WTC11 (cell line): ENCODE results near the gene AHRR. TPM values are rescaled to one million over a fixed set of nuclear protein-coding genes. Genes with fewer than 3 reads are reported as not detected.

Experiments
- ATAC-seq: fragments of 200-7000 bp; cut with Tn5 transposase; 2 replicates; pipeline ENCODE4 v1.10.0; 2021; ENCODE audit warnings: mild to moderate bottlenecking, moderate library complexity
- CTCF ChIA-PET: fragments of 300-600 bp; sonication (Branson Sonifier 250); formaldehyde crosslinking; loops from one replicate; lab custom pipeline; 2021; ENCODE audit warnings: antibody characterized with exemption; lab: Charles Lee
- POLR2A ChIA-PET: fragments of 350-600 bp; sonication (Branson Sonifier 250); formaldehyde crosslinking; loops from one replicate; lab custom pipeline; 2021; ENCODE audit warnings: antibody characterized with exemption; lab: Charles Lee
- DNase-seq: peaks from one replicate; pipeline ENCODE4 v3.0.0; 2021; ENCODE audit warnings: low spot score
- H3K27ac Mint-ChIP-seq: 2 replicates; pipeline ENCODE4 v1.8.0; 2021; ENCODE audit warnings: mixed read lengths
- H3K27me3 Mint-ChIP-seq: 2 replicates; pipeline ENCODE4 v1.8.0; 2021; ENCODE audit warnings: low read depth, mild to moderate bottlenecking, moderate library complexity, mixed read lengths
- H3K36me3 Mint-ChIP-seq: 2 replicates; pipeline ENCODE4 v1.8.0; 2021; ENCODE audit warnings: mixed read lengths
- H3K4me1 Mint-ChIP-seq: 2 replicates; pipeline ENCODE4 v1.8.0; 2022; ENCODE audit warnings: mixed read lengths
- H3K4me3 Mint-ChIP-seq: 2 replicates; pipeline ENCODE4 v1.8.0; 2021; ENCODE audit warnings: mild to moderate bottlenecking, moderate library complexity, mixed read lengths
- H3K9me3 Mint-ChIP-seq: 2 replicates; pipeline ENCODE4 v1.8.0; 2021; ENCODE audit warnings: mixed read lengths
- ATF1 ChIP-seq: sonication (generic); formaldehyde crosslinking; IDR thresholded peaks from 2 replicates; pipeline ENCODE4 v1.8.1; 2023; ENCODE audit warnings: mild to moderate bottlenecking, moderate library complexity, missing genetic modification reagents
- CREB1 ChIP-seq: sonication (generic); formaldehyde crosslinking; IDR thresholded peaks from 2 replicates; pipeline ENCODE4 v1.8.0; 2023; ENCODE audit warnings: mild to moderate bottlenecking, missing genetic modification reagents
- CTCF ChIP-seq: fragments of 200-600 bp; IDR thresholded peaks from 2 replicates; pipeline ENCODE4 v1.8.0; 2022; ENCODE audit warnings: antibody characterized with exemption
- ESRRA ChIP-seq: sonication (generic); formaldehyde crosslinking; IDR thresholded peaks from 2 replicates; pipeline ENCODE4 v1.8.1; 2022; ENCODE audit warnings: mild to moderate bottlenecking, missing genetic modification reagents, borderline replicate concordance
- MAX ChIP-seq: sonication (generic); formaldehyde crosslinking; IDR thresholded peaks from 2 replicates; pipeline ENCODE4 v1.8.0; 2022; ENCODE audit warnings: mild to moderate bottlenecking, missing genetic modification reagents
- MYBL2 ChIP-seq: sonication (generic); formaldehyde crosslinking; IDR thresholded peaks from 2 replicates; pipeline ENCODE4 v1.8.1; 2023; ENCODE audit warnings: mild to moderate bottlenecking, moderate library complexity, missing genetic modification reagents
- SMAD4 ChIP-seq: sonication (generic); formaldehyde crosslinking; IDR thresholded peaks from 2 replicates; pipeline ENCODE4 v1.8.0; 2022; ENCODE audit warnings: mild to moderate bottlenecking, missing genetic modification reagents
- SP1 ChIP-seq: sonication (generic); formaldehyde crosslinking; conservative IDR thresholded peaks from 2 replicates; pipeline ENCODE4 v1.8.1; 2022; ENCODE audit warnings: missing genetic modification reagents
- TCF7 ChIP-seq: sonication (generic); formaldehyde crosslinking; IDR thresholded peaks from 2 replicates; pipeline ENCODE4 v1.8.0; 2022; ENCODE audit warnings: mild to moderate bottlenecking, low read depth, missing genetic modification reagents, moderate library complexity
- TEAD1 ChIP-seq: sonication (generic); formaldehyde crosslinking; IDR thresholded peaks from 2 replicates; pipeline ENCODE4 v1.8.0; 2022; ENCODE audit warnings: mild to moderate bottlenecking, missing genetic modification reagents
- USF2 ChIP-seq: sonication (generic); formaldehyde crosslinking; IDR thresholded peaks from 2 replicates; pipeline ENCODE4 v1.8.1; 2023; ENCODE audit warnings: mild to moderate bottlenecking, missing genetic modification reagents, moderate library complexity
- ZNF121 ChIP-seq: sonication (generic); formaldehyde crosslinking; IDR thresholded peaks from 2 replicates; pipeline ENCODE4 v1.8.0; 2023; ENCODE audit warnings: missing genetic modification reagents
- ZNF281 ChIP-seq: sonication (generic); formaldehyde crosslinking; IDR thresholded peaks from 2 replicates; pipeline ENCODE4 v1.8.0; 2023; ENCODE audit warnings: mild to moderate bottlenecking, missing genetic modification reagents
- total RNA-seq: library from RNA; stranded (reverse); gene quantifications from 3 replicates; pipeline ENCODE4 v1.2.3, GENCODE V29; 2021

Gene AHRR
- total RNA-seq, 1 experiment from 2014 or later: 4.5 TPM

GRCh38 chr5:378301-378891, 56.9 kb downstream of the AHRR start:
- no peak overlapping the region for H3K27ac Mint-ChIP-seq
- CTCF ChIA-PET: interaction anchor here (0.6 to 1.8 kb wide), 4 partner anchors 28 to 60 kb away, joined by 3 to 7 read pairs (median 3); no protein-coding TSS in a partner anchor
- DNase-seq (no peak), ATAC-seq (no peak)
- H3K4me3 Mint-ChIP-seq: no peak overlapping the region
- POLR2A ChIA-PET: no interaction called here
- no peaks in the 10 kb centered on the region for H3K36me3 Mint-ChIP-seq
- peaks cover 2% of the 10 kb centered on the region; the same call in 1 of the 2 replicates for H3K4me1 Mint-ChIP-seq
- H3K27me3 Mint-ChIP-seq: peaks cover 13% of the 10 kb centered on the region
- no peak for TF ChIP-seq MAX (CRISPR knock-in tag)
- TF ChIP-seq SMAD4: no peak
- no peak for TF ChIP-seq ESRRA (CRISPR knock-in tag)
- TF ChIP-seq USF2 (CRISPR knock-in tag): no peak
- no peak for TF ChIP-seq TEAD1 (CRISPR knock-in tag)
- H3K9me3 Mint-ChIP-seq: peaks cover 7% of the 10 kb centered on the region

GRCh38 chr5:378976-379742, 57.6 kb downstream of the AHRR start:
- CTCF ChIA-PET: interaction anchor here (0.6 to 1.2 kb wide), 3 partner anchors 29 to 61 kb away, joined by 3 read pairs; no protein-coding TSS in a partner anchor
- H3K4me3 Mint-ChIP-seq: no peak overlapping the region
- peak overlapping the region; percentile 42; the same call in 1 of the 2 replicates for H3K27ac Mint-ChIP-seq
- DNase-seq: peak; percentile 8
- POLR2A ChIA-PET: no interaction called here
- H3K27me3 Mint-ChIP-seq: peaks cover 12% of the 10 kb centered on the region
- H3K9me3 Mint-ChIP-seq: peaks cover 7% of the 10 kb centered on the region
- no peaks in the 10 kb centered on the region for H3K36me3 Mint-ChIP-seq
- TF ChIP-seq CREB1 (CRISPR knock-in tag) (no peak), ZNF121 (CRISPR knock-in tag) (no peak), CTCF (no peak), USF2 (CRISPR knock-in tag) (no peak), TCF7 (no peak), SP1 (CRISPR knock-in tag) (no peak), ZNF281 (CRISPR knock-in tag) (no peak), ATF1 (CRISPR knock-in tag) (no peak), MYBL2 (no peak)
- peaks cover 2% of the 10 kb centered on the region; the same call in 1 of the 2 replicates for H3K4me1 Mint-ChIP-seq
- no peak for ATAC-seq
